Measurements from ENCODE around the gene CTNNBIP1. TPM values are rescaled to one million over a fixed set of nuclear protein-coding genes. Genes with fewer than 3 reads are reported as not detected.
A peak's percentile ranks its signal among the peaks of the same experiment; 100 is the strongest.

Gene CTNNBIP1
- total and polyA plus RNA-seq, 9 of the 15 experiments (the other 6 are each of a cell fraction or from before 2014, with no cell fraction given): 0.65 to 29.2 (median 14.7) TPM

DNA sequence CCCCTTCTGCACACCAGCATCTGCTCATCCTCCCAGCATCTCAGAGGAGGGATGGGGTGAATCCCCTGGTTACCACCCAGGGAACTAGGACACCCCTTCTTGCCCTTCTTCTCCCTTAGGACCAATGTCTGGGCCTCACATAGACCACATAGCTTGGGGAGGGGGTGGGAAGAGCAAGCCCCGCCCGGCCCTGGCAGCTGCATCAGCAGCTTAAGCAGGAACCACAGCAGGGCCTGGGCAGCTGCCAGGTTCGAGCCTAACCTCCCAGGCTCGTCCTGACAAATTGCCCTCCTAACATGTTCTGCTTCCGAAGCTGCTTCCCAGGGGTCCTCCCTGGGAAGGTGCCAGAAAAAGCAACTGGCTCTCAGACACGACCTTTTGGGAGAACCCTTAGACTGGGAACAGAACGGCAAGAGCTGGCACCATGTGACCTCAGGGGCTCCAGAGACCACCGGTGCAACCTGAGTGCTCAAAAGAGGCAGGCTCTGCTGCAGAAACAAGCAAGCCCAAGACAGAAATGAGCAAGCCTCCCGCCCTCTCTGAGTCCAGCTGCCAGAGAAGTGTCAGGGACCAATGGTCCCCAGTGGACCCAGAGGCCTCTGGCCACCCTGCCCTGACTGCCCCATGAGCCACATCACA, 67.9 kb downstream of the CTNNBIP1 start:
- Histone ChIP-seq H3K79me2 (ENCODE audit: control insufficient read depth, insufficient read depth, low read length) (no peaks in the 10 kb centered on the region), H3K9me3 (replicated peaks; ENCODE audit: control insufficient read depth, insufficient read depth, low read depth, low read length) (0 out of 2 replicates have a peak, but pooled peaks cover 1% of the 10 kb centered on the region), H3K4me3 (no peak overlapping the region), H3K4me1 (replicated peaks in 1 of 2; ENCODE audit: control insufficient read depth in 2 of 2, insufficient read depth in 2 of 2, low read length in 2 of 2) (peaks cover 0 to 34% of the 10 kb centered on the region in 2 experiments; a peak in 4 of 5 replicates), H3K9me1 (ENCODE audit: control insufficient read depth, insufficient read depth, low read length) (no peaks in the 10 kb centered on the region), H2AFZ (ENCODE audit: low read depth, low read length) (no peak overlapping the region), H4K20me1 (replicated peaks; ENCODE audit: control insufficient read depth, insufficient read depth, low read length) (no peaks in the 10 kb centered on the region; the same call in 1 of the 2 replicates), H3K36me3 (ENCODE audit: control insufficient read depth, insufficient read depth, low read length) (no peaks in the 10 kb centered on the region), H3K27ac (ENCODE audit: extremely low read depth, low read depth, low read length) (no peak overlapping the region), H3K4me2 (ENCODE audit: insufficient read depth, low read length) (no peak overlapping the region), H3K27me3 (ENCODE audit: control insufficient read depth in 2 of 2, insufficient read depth in 2 of 2, low read length in 2 of 2) (peaks cover 16 to 51% of the 10 kb centered on the region in 2 experiments; a peak in 4 of 5 replicates), H3K9ac (ENCODE audit: insufficient read depth in 1 of 2, low read depth in 2 of 2, low read length in 2 of 2) (no peak overlapping the region; a peak in 1 of 4 replicates)
- intact Hi-C loops (cut with micrococcal nuclease) (no loop called here), in situ Hi-C loops (cut with MboI) (no loop called here)
- CTCF ChIA-PET (ENCODE audit: low intra/inter-chr PET ratio): no interaction called here
- TF ChIP-seq SIX5 (IDR thresholded peaks at IDR 0.05; ENCODE audit: borderline replicate concordance in 1 of 2, insufficient read depth in 1 of 2, low read depth in 1 of 2, low read length in 2 of 2): no peak
- TF ChIP-seq, protein P1, sequence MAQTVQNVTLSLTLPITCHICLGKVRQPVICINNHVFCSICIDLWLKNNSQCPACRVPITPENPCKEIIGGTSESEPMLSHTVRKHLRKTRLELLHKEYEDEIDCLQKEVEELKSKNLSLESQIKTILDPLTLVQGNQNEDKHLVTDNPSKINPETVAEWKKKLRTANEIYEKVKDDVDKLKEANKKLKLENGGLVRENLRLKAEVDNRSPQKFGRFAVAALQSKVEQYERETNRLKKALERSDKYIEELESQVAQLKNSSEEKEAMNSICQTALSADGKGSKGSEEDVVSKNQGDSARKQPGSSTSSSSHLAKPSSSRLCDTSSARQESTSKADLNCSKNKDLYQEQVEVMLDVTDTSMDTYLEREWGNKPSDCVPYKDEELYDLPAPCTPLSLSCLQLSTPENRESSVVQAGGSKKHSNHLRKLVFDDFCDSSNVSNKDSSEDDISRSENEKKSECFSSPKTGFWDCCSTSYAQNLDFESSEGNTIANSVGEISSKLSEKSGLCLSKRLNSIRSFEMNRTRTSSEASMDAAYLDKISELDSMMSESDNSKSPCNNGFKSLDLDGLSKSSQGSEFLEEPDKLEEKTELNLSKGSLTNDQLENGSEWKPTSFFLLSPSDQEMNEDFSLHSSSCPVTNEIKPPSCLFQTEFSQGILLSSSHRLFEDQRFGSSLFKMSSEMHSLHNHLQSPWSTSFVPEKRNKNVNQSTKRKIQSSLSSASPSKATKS (CRISPR knock-in tag; IDR thresholded peaks at IDR 0.05): no peak
- TF ChIP-seq ID3 (CRISPR knock-in tag; IDR thresholded peaks at IDR 0.05): no peak
- no peak for TF ChIP-seq ID3 (tag; IDR thresholded peaks at IDR 0.05)
- TF ChIP-seq FOXJ2 (tag; IDR thresholded peaks at IDR 0.05): no peak
- peak; percentile 91 for TF ChIP-seq ZNF12 (CRISPR knock-in tag; IDR thresholded peaks at IDR 0.05)
- WGBS (ENCODE audit: insufficient coverage, low coverage, missing lambda C conversion rate): 5% methylated on average over 9 of the region's 9 CpGs
- FAIRE-seq (no peak), ATAC-seq (no peak), DNase-seq (ENCODE audit: extremely low read depth in 1 of 4, low spot score in 3 of 4) (no peak)
- POLR2A ChIA-PET: interaction anchor here (0.6 to 4.3 kb wide), 9 partner anchors 11 to 213 kb away, joined by 3 to 35 read pairs (median 3); no protein-coding TSS in a partner anchor
- no TSS peak for BruUV-seq (replicated peaks)
